Posterior cingulate gyrus (tissue), 11 donors: ENCODE data around the gene AGO3.
"Not testable (repeated sequence)": the region's sequence is repeated elsewhere in the genome, so short reads cannot be mapped to it uniquely, and the experiment has no call there.

Experiments used
- DNase-seq, 10 donors: peaks; one replicate each; pipeline versions ENCODE4 v3.0.0 to v3.0.0-alpha.2; 2020 to 2021; ENCODE audit warnings: mixed read lengths in 3 of 10
- intact Hi-C: fragments of 100-400 bp; cut with DNase I; formaldehyde crosslinking; loops from one replicate; pipeline ENCODE4 v1.15.1; 2023

AGO3 gene

GRCh38 chr1:35923791-35924221 lies 7.1 kb upstream of the AGO3 start:
- no peak for DNase-seq
- intact Hi-C loops = no loop called here

GRCh38 chr1:35924838-35925237 lies 6.1 kb upstream of the AGO3 start:
- DNase-seq = no peak
- intact Hi-C loops = no loop called here

- intact Hi-C loops = no loop called here
- no peak for DNase-seq
These were observed 5.2 kb upstream of the AGO3 start for GRCh38 chr1:35925741-35926140.

- intact Hi-C loops = no loop called here
These were observed 3.4 kb upstream of the AGO3 start for GRCh38 chr1:35927472-35927871.

GRCh38 chr1:35929730-35930592 lies 944 bp upstream of the AGO3 start:
- intact Hi-C loops = loop anchor here (2.0 to 5.0 kb wide), 2 partner anchors 47 to 157 kb away; partner anchors contain the start of genes ADPRS and AGO1
- peak; percentile 25 to 90 (median 46) for DNase-seq

More at GRCh38 chr1:35927472-35927871, 3.4 kb upstream of the AGO3 start:
- DNase-seq = no peak

- intact Hi-C loops = loop anchor here (2.0 to 5.0 kb wide), 2 partner anchors 49 to 156 kb away; partner anchors contain the start of genes ADPRS and AGO1
- peak in 1 of 10 donors; percentile 76 for DNase-seq
These were observed 697 bp downstream of the AGO3 start for GRCh38 chr1:35931446-35932157.

GRCh38 chr1:35932158-35932636 lies 1.3 kb downstream of the AGO3 start:
- intact Hi-C loops = loop anchor here (5.0 kb wide), 1 partner anchor 155 kb away; the partner anchor contains the start of gene ADPRS

GRCh38 chr1:35932941-35933340 lies 2.0 kb downstream of the AGO3 start:
- no peak for DNase-seq
- intact Hi-C loops = loop anchor here (5.0 kb wide), 1 partner anchor 154 kb away; the partner anchor contains the start of gene ADPRS

More at GRCh38 chr1:35932158-35932636, 1.3 kb downstream of the AGO3 start:
- no peak for DNase-seq

GRCh38 chr1:35935442-35936388 lies 4.8 kb downstream of the AGO3 start:
- intact Hi-C loops = no loop called here
- no peak for DNase-seq

GRCh38 chr1:35936838-35937237 lies 5.9 kb downstream of the AGO3 start:
- intact Hi-C loops = no loop called here

GRCh38 chr1:35939484-35939883 lies 8.6 kb downstream of the AGO3 start:
- no peak for DNase-seq
- intact Hi-C loops = no loop called here

More at GRCh38 chr1:35936838-35937237, 5.9 kb downstream of the AGO3 start:
- DNase-seq = no peak

GRCh38 chr1:35945327-35945726 lies 14.4 kb downstream of the AGO3 start:
- no peak for DNase-seq
- intact Hi-C loops = loop anchor here (10.0 kb wide), 1 partner anchor 89 kb away; no protein-coding TSS in a partner anchor

GRCh38 chr1:35947547-35947946 lies 16.6 kb downstream of the AGO3 start:
- intact Hi-C loops = loop anchor here (10.0 kb wide), 1 partner anchor 87 kb away; no protein-coding TSS in a partner anchor
- no peak for DNase-seq

GRCh38 chr1:35958558-35958957 lies 27.7 kb downstream of the AGO3 start:
- DNase-seq = no peak
- intact Hi-C loops = no loop called here

- intact Hi-C loops = no loop called here
- DNase-seq = no peak
These were observed 28.4 kb downstream of the AGO3 start for GRCh38 chr1:35959304-35959703.

GRCh38 chr1:35962952-35963351 lies 32.0 kb downstream of the AGO3 start:
- intact Hi-C loops = no loop called here
- no peak for DNase-seq

- intact Hi-C loops, DNase-seq: not testable (repeated sequence)
These were observed 33.4 kb downstream of the AGO3 start for GRCh38 chr1:35964277-35964676.

GRCh38 chr1:35968396-35968795 lies 37.5 kb downstream of the AGO3 start:
- intact Hi-C loops = no loop called here

GRCh38 chr1:35971601-35972000 lies 40.7 kb downstream of the AGO3 start:
- no peak for DNase-seq
- intact Hi-C loops = no loop called here

More at GRCh38 chr1:35968396-35968795, 37.5 kb downstream of the AGO3 start:
- no peak for DNase-seq

- DNase-seq, intact Hi-C loops: not testable (repeated sequence)
These were observed 41.7 kb downstream of the AGO3 start for GRCh38 chr1:35972631-35973030.
